ENCODE measurements around the gene CRYGA.

DNA sequence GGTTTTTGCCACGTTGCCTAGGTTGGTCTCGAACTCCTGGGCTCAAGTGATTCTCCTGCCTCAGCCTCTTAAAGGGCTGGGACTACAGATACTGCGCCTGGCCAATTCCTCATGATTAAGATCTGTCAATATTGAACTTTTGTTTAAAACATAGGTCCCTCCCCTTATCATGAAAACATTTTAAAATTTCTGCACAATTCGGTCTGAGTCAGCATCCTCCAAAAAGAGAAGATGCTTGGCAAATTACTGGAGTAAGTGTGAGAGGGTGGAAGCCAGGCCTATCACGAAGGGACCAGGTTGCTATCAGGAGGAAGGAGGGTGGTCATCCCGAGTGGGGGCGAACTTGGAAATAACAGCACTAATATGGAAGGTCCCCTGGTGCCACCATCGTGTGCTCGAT is 10.8 kb upstream of the CRYGA start:
- TF ChIP-seq POLR2A (IDR thresholded peaks at IDR 0.05) = no peak
- TF ChIP-seq, protein P1, sequence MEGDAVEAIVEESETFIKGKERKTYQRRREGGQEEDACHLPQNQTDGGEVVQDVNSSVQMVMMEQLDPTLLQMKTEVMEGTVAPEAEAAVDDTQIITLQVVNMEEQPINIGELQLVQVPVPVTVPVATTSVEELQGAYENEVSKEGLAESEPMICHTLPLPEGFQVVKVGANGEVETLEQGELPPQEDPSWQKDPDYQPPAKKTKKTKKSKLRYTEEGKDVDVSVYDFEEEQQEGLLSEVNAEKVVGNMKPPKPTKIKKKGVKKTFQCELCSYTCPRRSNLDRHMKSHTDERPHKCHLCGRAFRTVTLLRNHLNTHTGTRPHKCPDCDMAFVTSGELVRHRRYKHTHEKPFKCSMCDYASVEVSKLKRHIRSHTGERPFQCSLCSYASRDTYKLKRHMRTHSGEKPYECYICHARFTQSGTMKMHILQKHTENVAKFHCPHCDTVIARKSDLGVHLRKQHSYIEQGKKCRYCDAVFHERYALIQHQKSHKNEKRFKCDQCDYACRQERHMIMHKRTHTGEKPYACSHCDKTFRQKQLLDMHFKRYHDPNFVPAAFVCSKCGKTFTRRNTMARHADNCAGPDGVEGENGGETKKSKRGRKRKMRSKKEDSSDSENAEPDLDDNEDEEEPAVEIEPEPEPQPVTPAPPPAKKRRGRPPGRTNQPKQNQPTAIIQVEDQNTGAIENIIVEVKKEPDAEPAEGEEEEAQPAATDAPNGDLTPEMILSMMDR (IDR thresholded peaks at IDR 0.05) = no peak

Data from body of pancreas (tissue), 4 donors.